GM18868 (cell line): ENCODE data around the gene IRF2BP1.
"Not testable (repeated sequence)": the region's sequence is repeated elsewhere in the genome, so short reads cannot be mapped to it uniquely, and the experiment has no call there.

Source experiments
- ATAC-seq: cut with Tn5 transposase; IDR thresholded peaks from one replicate; pipeline ENCODE4 v1.9.1; 2021; ENCODE audit warnings: mild to moderate bottlenecking, moderate library complexity; ENCODE audit not compliant: unreplicated experiment

The IRF2BP1 gene

GRCh38 chr19:45882652-45883585 lies 3.0 kb downstream of the IRF2BP1 start:
- no peak for ATAC-seq

GRCh38 chr19:45881909-45882528 lies 3.9 kb downstream of the IRF2BP1 start:
- ATAC-seq: no peak

GRCh38 chr19:45881082-45881908 lies 4.6 kb downstream of the IRF2BP1 start:
- no peak for ATAC-seq

GRCh38 chr19:45879971-45880370 lies 6.0 kb downstream of the IRF2BP1 start:
- no peak for ATAC-seq

- ATAC-seq: no peak
These were observed 6.9 kb downstream of the IRF2BP1 start for GRCh38 chr19:45879055-45879454.

- no peak for ATAC-seq
These were observed 7.7 kb downstream of the IRF2BP1 start for GRCh38 chr19:45878043-45878794.

- ATAC-seq: no peak
These were observed 9.3 kb downstream of the IRF2BP1 start for GRCh38 chr19:45876411-45877197.

GRCh38 chr19:45876161-45876410 lies 9.9 kb downstream of the IRF2BP1 start:
- ATAC-seq: no peak

- no peak for ATAC-seq
These were observed 11.3 kb downstream of the IRF2BP1 start for GRCh38 chr19:45874620-45874966.

- ATAC-seq: no peak
These were observed 12.6 kb downstream of the IRF2BP1 start for GRCh38 chr19:45873219-45873772.

GRCh38 chr19:45872095-45872919 lies 13.6 kb downstream of the IRF2BP1 start:
- no peak for ATAC-seq

GRCh38 chr19:45870798-45871197 lies 15.1 kb downstream of the IRF2BP1 start:
- no peak for ATAC-seq

GRCh38 chr19:45867241-45867640 lies 18.7 kb downstream of the IRF2BP1 start:
- not testable (repeated sequence) for ATAC-seq

GRCh38 chr19:45866400-45867176 lies 19.4 kb downstream of the IRF2BP1 start:
- ATAC-seq: no peak

- no peak for ATAC-seq
These were observed 20.5 kb downstream of the IRF2BP1 start for GRCh38 chr19:45865269-45865948.

- ATAC-seq: no peak
These were observed 21.3 kb downstream of the IRF2BP1 start for GRCh38 chr19:45864629-45865082.

GRCh38 chr19:45863840-45864628 lies 21.9 kb downstream of the IRF2BP1 start, which contains the start of gene FOXA3:
FOXA3 (plus strand) TSS chr19:45864326; CDS start chr19:45864457, 131 bp downstream.
- ATAC-seq: no peak
